HEK293 (cell line): Measurements from ENCODE around the gene OST4.

ENCODE experiments used
- CTCF ChIA-PET: fragments of 350-600 bp; formaldehyde crosslinking; extraction: SDS; loops from one replicate; lab custom pipeline; 2021; ENCODE audit warnings: antibody characterized with exemption; lab: Yijun Ruan, JAX
- POLR2A ChIA-PET: fragments of 300-600 bp; formaldehyde crosslinking; extraction: SDS; loops from one replicate; lab custom pipeline; 2020; ENCODE audit warnings: antibody characterized with exemption, inconsistent platforms; lab: Yijun Ruan, JAX
- H3K27ac ChIP-seq: fragments of 200-500 bp; sonication (Bioruptor generic); 2 replicates; pipeline ENCODE4 v1.5.1; 2014; ENCODE audit warnings: low read depth, low read length, control low read depth, inconsistent platforms; ENCODE audit errors: extremely low read depth
- H3K36me3 ChIP-seq, 2 experiments: fragments of 200-500 bp in 1 of 2; sonication (Bioruptor generic) in 1 of 2; 1 replicate in 1 of 2; 2 replicates in 1 of 2; pipeline ENCODE4 v1.5.1; 2014 to 2017; ENCODE audit warnings: inconsistent platforms in 2 of 2, low read length in 2 of 2; ENCODE audit not compliant: control insufficient read depth in 2 of 2, insufficient read depth in 1 of 2
- H3K4me1 ChIP-seq: fragments of 200-500 bp; sonication (Bioruptor generic); 2 replicates; pipeline ENCODE4 v1.5.1; 2014; ENCODE audit warnings: mild to moderate bottlenecking, low read length, inconsistent platforms; ENCODE audit not compliant: control insufficient read depth, insufficient read depth
- H3K4me3 ChIP-seq: 2 replicates; pipeline ENCODE4 v1.5.1; 2011; ENCODE audit warnings: low read depth, mild to moderate bottlenecking, control low read depth, low read length, moderate library complexity
- H3K9me3 ChIP-seq: fragments of 200-500 bp; sonication (Bioruptor generic); 2 replicates; pipeline ENCODE4 v1.5.1; 2014; ENCODE audit warnings: low read depth, low read length, inconsistent platforms; ENCODE audit not compliant: control insufficient read depth, insufficient read depth
- BCL11A ChIP-seq: fragments of 450-650 bp; formaldehyde crosslinking; IDR thresholded peaks from 2 replicates; pipeline ENCODE4 v1.5.1; 2016; ENCODE audit warnings: low read depth, missing biosample characterization, missing genetic modification characterization
- FEZF1 ChIP-seq: fragments of 450-650 bp; formaldehyde crosslinking; IDR thresholded peaks from 2 replicates; pipeline ENCODE4 v1.5.1; 2016; ENCODE audit warnings: missing biosample characterization, missing genetic modification characterization
- ZNF133 ChIP-seq: fragments of 450-650 bp; formaldehyde crosslinking; IDR thresholded peaks from 2 replicates; pipeline ENCODE4 v1.5.1; 2016; ENCODE audit warnings: missing biosample characterization, missing genetic modification characterization
- ZNF16 ChIP-seq: fragments of 450-650 bp; formaldehyde crosslinking; IDR thresholded peaks from 2 replicates; pipeline ENCODE4 v1.5.1; 2016; ENCODE audit warnings: low read depth, missing biosample characterization, missing genetic modification characterization
- ZNF211 ChIP-seq: fragments of 450-650 bp; formaldehyde crosslinking; IDR thresholded peaks from 2 replicates; pipeline ENCODE4 v1.5.1; 2016; ENCODE audit warnings: low read depth, missing biosample characterization, missing genetic modification characterization
- ZNF404 ChIP-seq: fragments of 450-650 bp; formaldehyde crosslinking; IDR thresholded peaks from 2 replicates; pipeline ENCODE4 v1.5.1; 2017; ENCODE audit warnings: missing biosample characterization, missing genetic modification characterization
- ZNF426 ChIP-seq: fragments of 450-650 bp; formaldehyde crosslinking; IDR thresholded peaks from 2 replicates; pipeline ENCODE4 v1.5.1; 2017; ENCODE audit warnings: missing biosample characterization, missing genetic modification characterization, mild to moderate bottlenecking, inconsistent platforms, moderate library complexity
- ZNF488 ChIP-seq: fragments of 450-650 bp; formaldehyde crosslinking; IDR thresholded peaks from 2 replicates; pipeline ENCODE4 v1.5.1; 2016; ENCODE audit warnings: missing biosample characterization, missing genetic modification characterization
- ZNF501 ChIP-seq: fragments of 450-650 bp; formaldehyde crosslinking; IDR thresholded peaks from 2 replicates; pipeline ENCODE4 v1.5.1; 2016; ENCODE audit warnings: missing biosample characterization, missing genetic modification characterization
- ZNF514 ChIP-seq: fragments of 450-650 bp; formaldehyde crosslinking; IDR thresholded peaks from 2 replicates; pipeline ENCODE4 v1.5.1; 2016; ENCODE audit warnings: missing biosample characterization, missing genetic modification characterization
- ZNF548 ChIP-seq: fragments of 450-650 bp; formaldehyde crosslinking; IDR thresholded peaks from 2 replicates; pipeline ENCODE4 v1.5.1; 2016; ENCODE audit warnings: missing biosample characterization, missing genetic modification characterization
- ZNF560 ChIP-seq: fragments of 450-650 bp; formaldehyde crosslinking; IDR thresholded peaks from 2 replicates; pipeline ENCODE4 v1.5.1; 2017; ENCODE audit warnings: missing biosample characterization, missing genetic modification characterization, borderline replicate concordance
- ZNF704 ChIP-seq: fragments of 450-650 bp; formaldehyde crosslinking; IDR thresholded peaks from 2 replicates; pipeline ENCODE4 v1.5.1; 2016; ENCODE audit warnings: missing biosample characterization, missing genetic modification characterization
- ZSCAN16 ChIP-seq: fragments of 450-650 bp; formaldehyde crosslinking; IDR thresholded peaks from 2 replicates; pipeline ENCODE4 v1.5.1; 2016; ENCODE audit warnings: missing biosample characterization, missing genetic modification characterization
- ZSCAN4 ChIP-seq: fragments of 450-650 bp; formaldehyde crosslinking; IDR thresholded peaks from 2 replicates; pipeline ENCODE4 v1.5.1; 2017; ENCODE audit warnings: missing biosample characterization, missing genetic modification characterization
- TF ChIP-seq, protein P1 (sequence below): fragments of 450-650 bp; formaldehyde crosslinking; IDR thresholded peaks from 2 replicates; pipeline ENCODE4 v1.5.1; 2016; ENCODE audit warnings: missing biosample characterization, missing genetic modification characterization
- TF ChIP-seq, protein P2 (sequence below): fragments of 450-650 bp; formaldehyde crosslinking; IDR thresholded peaks from 2 replicates; pipeline ENCODE4 v1.5.1; 2017; ENCODE audit warnings: missing biosample characterization, missing genetic modification characterization
- TF ChIP-seq, protein P3 (sequence below): IDR thresholded peaks from 2 replicates; pipeline ENCODE4 v1.6.1; 2011; ENCODE audit warnings: mild to moderate bottlenecking, low read depth, low read length, borderline replicate concordance
- TF ChIP-seq, protein P4 (sequence below): fragments of 450-650 bp; formaldehyde crosslinking; IDR thresholded peaks from 2 replicates; pipeline ENCODE4 v1.5.1; 2016; ENCODE audit warnings: missing biosample characterization, missing genetic modification characterization, low read depth

OST4 gene

DNA sequence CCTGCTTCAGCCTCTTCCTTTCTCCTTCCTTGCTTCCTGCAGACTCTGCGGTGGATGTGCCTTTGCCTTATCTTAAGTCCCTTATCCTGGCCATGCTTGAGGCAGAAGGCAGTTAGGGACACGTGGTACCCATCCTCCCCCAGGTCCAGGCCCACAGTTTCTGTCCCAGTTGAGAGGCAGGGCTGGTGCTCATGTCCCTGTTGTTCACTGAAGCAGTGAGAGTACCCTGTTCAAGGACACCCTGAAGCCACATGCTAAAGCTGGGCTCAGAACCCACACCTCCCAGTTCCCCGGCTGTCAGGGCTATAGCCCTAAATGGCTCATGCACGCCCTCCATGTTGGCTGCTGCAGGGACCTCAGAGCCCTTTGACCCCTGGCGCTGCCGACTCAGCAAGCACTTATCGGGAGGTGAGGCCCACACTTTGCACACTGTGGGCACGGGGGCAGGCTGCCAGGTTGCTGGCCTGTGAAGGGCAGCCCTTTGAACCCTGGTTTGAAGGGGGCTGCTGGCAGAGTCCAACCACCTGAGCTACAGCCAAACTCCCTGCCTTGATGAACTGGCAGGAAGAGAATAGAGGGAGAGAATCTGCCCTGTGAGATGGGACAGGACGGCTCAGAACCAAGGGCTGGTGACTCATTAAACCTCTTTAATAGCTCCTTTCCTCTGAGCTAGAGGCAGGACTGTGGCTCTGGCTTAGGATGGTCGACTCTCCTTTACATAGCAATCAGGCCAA is 21.4 kb upstream of the OST4 start (continued):
- TF ChIP-seq ZNF211 (no peak), ZNF488 (tag by site-specific recombination) (no peak), ZNF133 (tag by site-specific recombination) (no peak), ZNF704 (tag by site-specific recombination) (no peak), ZNF560 (tag by site-specific recombination) (no peak)

- TF ChIP-seq, protein P1, sequence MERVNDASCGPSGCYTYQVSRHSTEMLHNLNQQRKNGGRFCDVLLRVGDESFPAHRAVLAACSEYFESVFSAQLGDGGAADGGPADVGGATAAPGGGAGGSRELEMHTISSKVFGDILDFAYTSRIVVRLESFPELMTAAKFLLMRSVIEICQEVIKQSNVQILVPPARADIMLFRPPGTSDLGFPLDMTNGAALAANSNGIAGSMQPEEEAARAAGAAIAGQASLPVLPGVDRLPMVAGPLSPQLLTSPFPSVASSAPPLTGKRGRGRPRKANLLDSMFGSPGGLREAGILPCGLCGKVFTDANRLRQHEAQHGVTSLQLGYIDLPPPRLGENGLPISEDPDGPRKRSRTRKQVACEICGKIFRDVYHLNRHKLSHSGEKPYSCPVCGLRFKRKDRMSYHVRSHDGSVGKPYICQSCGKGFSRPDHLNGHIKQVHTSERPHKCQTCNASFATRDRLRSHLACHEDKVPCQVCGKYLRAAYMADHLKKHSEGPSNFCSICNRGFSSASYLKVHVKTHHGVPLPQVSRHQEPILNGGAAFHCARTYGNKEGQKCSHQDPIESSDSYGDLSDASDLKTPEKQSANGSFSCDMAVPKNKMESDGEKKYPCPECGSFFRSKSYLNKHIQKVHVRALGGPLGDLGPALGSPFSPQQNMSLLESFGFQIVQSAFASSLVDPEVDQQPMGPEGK = no peak
- TF ChIP-seq, protein P2, sequence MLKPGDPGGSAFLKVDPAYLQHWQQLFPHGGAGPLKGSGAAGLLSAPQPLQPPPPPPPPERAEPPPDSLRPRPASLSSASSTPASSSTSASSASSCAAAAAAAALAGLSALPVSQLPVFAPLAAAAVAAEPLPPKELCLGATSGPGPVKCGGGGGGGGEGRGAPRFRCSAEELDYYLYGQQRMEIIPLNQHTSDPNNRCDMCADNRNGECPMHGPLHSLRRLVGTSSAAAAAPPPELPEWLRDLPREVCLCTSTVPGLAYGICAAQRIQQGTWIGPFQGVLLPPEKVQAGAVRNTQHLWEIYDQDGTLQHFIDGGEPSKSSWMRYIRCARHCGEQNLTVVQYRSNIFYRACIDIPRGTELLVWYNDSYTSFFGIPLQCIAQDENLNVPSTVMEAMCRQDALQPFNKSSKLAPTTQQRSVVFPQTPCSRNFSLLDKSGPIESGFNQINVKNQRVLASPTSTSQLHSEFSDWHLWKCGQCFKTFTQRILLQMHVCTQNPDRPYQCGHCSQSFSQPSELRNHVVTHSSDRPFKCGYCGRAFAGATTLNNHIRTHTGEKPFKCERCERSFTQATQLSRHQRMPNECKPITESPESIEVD (tag by site-specific recombination) = no peak
- no peak for TF ChIP-seq ZNF404
- no peak for TF ChIP-seq BCL11A
- TF ChIP-seq, protein P3, sequence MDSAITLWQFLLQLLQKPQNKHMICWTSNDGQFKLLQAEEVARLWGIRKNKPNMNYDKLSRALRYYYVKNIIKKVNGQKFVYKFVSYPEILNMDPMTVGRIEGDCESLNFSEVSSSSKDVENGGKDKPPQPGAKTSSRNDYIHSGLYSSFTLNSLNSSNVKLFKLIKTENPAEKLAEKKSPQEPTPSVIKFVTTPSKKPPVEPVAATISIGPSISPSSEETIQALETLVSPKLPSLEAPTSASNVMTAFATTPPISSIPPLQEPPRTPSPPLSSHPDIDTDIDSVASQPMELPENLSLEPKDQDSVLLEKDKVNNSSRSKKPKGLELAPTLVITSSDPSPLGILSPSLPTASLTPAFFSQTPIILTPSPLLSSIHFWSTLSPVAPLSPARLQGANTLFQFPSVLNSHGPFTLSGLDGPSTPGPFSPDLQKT = no peak
- no peak for TF ChIP-seq ZNF514 (tag by site-specific recombination)
- TF ChIP-seq ZNF501 (tag by site-specific recombination) = no peak
- TF ChIP-seq, protein P4, sequence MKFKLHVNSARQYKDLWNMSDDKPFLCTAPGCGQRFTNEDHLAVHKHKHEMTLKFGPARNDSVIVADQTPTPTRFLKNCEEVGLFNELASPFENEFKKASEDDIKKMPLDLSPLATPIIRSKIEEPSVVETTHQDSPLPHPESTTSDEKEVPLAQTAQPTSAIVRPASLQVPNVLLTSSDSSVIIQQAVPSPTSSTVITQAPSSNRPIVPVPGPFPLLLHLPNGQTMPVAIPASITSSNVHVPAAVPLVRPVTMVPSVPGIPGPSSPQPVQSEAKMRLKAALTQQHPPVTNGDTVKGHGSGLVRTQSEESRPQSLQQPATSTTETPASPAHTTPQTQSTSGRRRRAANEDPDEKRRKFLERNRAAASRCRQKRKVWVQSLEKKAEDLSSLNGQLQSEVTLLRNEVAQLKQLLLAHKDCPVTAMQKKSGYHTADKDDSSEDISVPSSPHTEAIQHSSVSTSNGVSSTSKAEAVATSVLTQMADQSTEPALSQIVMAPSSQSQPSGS = no peak
- TF ChIP-seq ZSCAN16 (tag by site-specific recombination) = no peak
- no peak for TF ChIP-seq ZNF426 (tag by site-specific recombination)
- TF ChIP-seq ZSCAN4 = no peak
- TF ChIP-seq ZNF16 = no peak
- TF ChIP-seq ZNF548 (tag by site-specific recombination) = no peak
- TF ChIP-seq FEZF1 = no peak
- H3K4me3 ChIP-seq = no peak overlapping the region
- H3K9me3 ChIP-seq = no peaks in the 10 kb centered on the region
- ChIA-PET CTCF (interaction anchor here (0.6 to 0.9 kb wide), 3 partner anchors 14 to 188 kb away, joined by 3 to 4 read pairs (median 3); partner anchors contain the start of gene EMILIN1), POLR2A (no interaction called here)
- H3K4me1 ChIP-seq = no peaks in the 10 kb centered on the region; the same call in 1 of the 2 replicates
- H3K36me3 ChIP-seq = peaks cover 0 to 37% of the 10 kb centered on the region in 2 experiments; a peak in 1 of 3 replicates
- H3K27ac ChIP-seq = no peak overlapping the region
These were observed 20.6 kb upstream of the OST4 start for GRCh38 chr2:27091746-27092695.
